HG02623 (cell line): Measurements from ENCODE around the gene RRP1B.
"Not testable (repeated sequence)": the region's sequence is repeated elsewhere in the genome, so short reads cannot be mapped to it uniquely, and the experiment has no call there.

Source experiments
- ATAC-seq: cut with Tn5 transposase; IDR thresholded peaks from one replicate; pipeline ENCODE4 v1.9.1; 2021; ENCODE audit warnings: moderate library complexity; ENCODE audit not compliant: unreplicated experiment

Gene RRP1B, protein sequence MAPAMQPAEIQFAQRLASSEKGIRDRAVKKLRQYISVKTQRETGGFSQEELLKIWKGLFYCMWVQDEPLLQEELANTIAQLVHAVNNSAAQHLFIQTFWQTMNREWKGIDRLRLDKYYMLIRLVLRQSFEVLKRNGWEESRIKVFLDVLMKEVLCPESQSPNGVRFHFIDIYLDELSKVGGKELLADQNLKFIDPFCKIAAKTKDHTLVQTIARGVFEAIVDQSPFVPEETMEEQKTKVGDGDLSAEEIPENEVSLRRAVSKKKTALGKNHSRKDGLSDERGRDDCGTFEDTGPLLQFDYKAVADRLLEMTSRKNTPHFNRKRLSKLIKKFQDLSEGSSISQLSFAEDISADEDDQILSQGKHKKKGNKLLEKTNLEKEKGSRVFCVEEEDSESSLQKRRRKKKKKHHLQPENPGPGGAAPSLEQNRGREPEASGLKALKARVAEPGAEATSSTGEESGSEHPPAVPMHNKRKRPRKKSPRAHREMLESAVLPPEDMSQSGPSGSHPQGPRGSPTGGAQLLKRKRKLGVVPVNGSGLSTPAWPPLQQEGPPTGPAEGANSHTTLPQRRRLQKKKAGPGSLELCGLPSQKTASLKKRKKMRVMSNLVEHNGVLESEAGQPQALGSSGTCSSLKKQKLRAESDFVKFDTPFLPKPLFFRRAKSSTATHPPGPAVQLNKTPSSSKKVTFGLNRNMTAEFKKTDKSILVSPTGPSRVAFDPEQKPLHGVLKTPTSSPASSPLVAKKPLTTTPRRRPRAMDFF

GRCh38 chr21:43659136-43660000 lies at the start of gene RRP1B, which contains the start of gene HSF2BP:
Gene RRP1B, plus strand, starts transcription at chr21:43659560. Its CDS starts 105 bp downstream, at chr21:43659665.
Gene HSF2BP, minus strand, starts transcription at chr21:43659488. Its CDS starts 1,392 bp downstream, at chr21:43658096.
- peak; percentile 81 for ATAC-seq

- ATAC-seq: no peak
Measured at GRCh38 chr21:43611598-43612369, 47.6 kb upstream of the RRP1B start.

- no peak for ATAC-seq
Measured at GRCh38 chr21:43613755-43614638, 45.4 kb upstream of the RRP1B start.

- ATAC-seq: no peak
Measured at GRCh38 chr21:43614839-43615238, 44.5 kb upstream of the RRP1B start.

GRCh38 chr21:43616861-43617260 lies 42.5 kb upstream of the RRP1B start:
- ATAC-seq: not testable (repeated sequence)

GRCh38 chr21:43618940-43619339 lies 40.4 kb upstream of the RRP1B start:
- ATAC-seq: no peak

DNA sequence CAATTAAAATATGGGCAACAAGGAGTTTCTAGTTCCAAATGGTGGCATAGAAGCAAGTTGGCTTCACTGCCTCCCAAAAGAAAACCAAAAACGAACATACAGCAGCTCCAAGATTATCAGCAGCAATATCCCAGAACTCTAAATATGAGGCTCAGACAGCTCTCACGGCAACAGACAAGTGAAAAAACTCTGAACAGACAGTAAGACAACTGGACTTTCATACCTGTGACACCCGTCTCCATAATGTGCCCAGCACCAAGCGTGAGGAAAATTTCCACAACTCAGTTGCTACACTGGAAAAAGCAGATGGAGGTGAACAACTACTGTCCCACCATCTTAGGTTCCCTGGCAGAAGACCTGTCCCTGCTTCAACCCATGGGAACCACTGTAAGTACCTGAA lies 40.0 kb upstream of the RRP1B start:
- ATAC-seq: no peak

GRCh38 chr21:43619856-43620255 lies 39.5 kb upstream of the RRP1B start:
- ATAC-seq: no peak

GRCh38 chr21:43622796-43623195 lies 36.6 kb upstream of the RRP1B start:
- no peak for ATAC-seq

GRCh38 chr21:43623588-43623987 lies 35.8 kb upstream of the RRP1B start:
- ATAC-seq: no peak

- no peak for ATAC-seq
Measured at GRCh38 chr21:43624339-43624738, 35.0 kb upstream of the RRP1B start.

GRCh38 chr21:43626390-43626789 lies 33.0 kb upstream of the RRP1B start:
- ATAC-seq: no peak

- no peak for ATAC-seq
Measured at GRCh38 chr21:43627527-43627926, 31.8 kb upstream of the RRP1B start.

DNA sequence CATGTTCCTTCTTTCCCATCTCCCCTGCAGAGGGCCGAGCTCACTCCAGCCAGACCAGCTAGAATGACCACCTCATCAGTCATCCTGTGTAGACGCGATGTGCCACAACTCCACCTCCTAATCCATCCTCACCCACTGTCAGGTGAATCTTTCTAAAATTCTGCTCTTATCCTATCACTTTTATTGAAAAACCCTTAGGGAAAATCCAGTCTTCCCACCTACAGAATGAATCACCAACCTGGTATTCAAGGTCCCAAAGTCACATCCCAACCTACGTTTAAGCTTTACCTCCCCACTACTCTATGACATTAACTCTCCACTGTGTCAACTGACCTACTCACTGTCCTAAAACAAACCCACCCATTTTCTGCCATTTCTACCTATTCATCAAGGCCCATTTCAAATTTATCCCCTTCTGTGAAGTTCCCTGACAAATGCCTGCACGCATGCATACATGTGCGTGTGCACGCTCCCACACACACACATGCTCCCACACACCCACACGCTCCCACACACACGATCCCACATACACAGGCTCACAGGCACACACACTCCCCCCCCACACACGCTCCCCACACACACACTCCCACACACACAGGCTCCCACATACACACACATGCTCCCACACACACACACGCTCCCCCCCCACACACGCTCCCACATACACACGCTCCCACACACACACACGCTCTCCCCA lies 27.8 kb upstream of the RRP1B start:
- ATAC-seq: no peak

GRCh38 chr21:43632373-43632905 lies 26.9 kb upstream of the RRP1B start:
- no peak for ATAC-seq

GRCh38 chr21:43634618-43635017 lies 24.7 kb upstream of the RRP1B start:
- ATAC-seq: no peak

- no peak for ATAC-seq
Measured at GRCh38 chr21:43635436-43635835, 23.9 kb upstream of the RRP1B start.

GRCh38 chr21:43637530-43638158 lies 21.7 kb upstream of the RRP1B start:
- no peak for ATAC-seq
